HEK293 (cell line): ENCODE measurements around the gene FANCE.

Experiments
- BCL11A ChIP-seq: fragments of 450-650 bp; formaldehyde crosslinking; IDR thresholded peaks from 2 replicates; pipeline ENCODE4 v1.5.1; 2016; ENCODE audit warnings: low read depth, missing biosample characterization, missing genetic modification characterization
- MYNN ChIP-seq: fragments of 450-650 bp; formaldehyde crosslinking; IDR thresholded peaks from 2 replicates; pipeline ENCODE4 v1.5.1; 2016; ENCODE audit warnings: missing biosample characterization, missing genetic modification characterization, borderline replicate concordance
- MZF1 ChIP-seq: fragments of 450-650 bp; formaldehyde crosslinking; IDR thresholded peaks from 2 replicates; pipeline ENCODE4 v1.5.1; 2017; ENCODE audit warnings: missing biosample characterization, missing genetic modification characterization, borderline replicate concordance
- ZEB2 ChIP-seq: fragments of 450-650 bp; formaldehyde crosslinking; IDR thresholded peaks from 2 replicates; pipeline ENCODE4 v1.5.1; 2016; ENCODE audit warnings: missing biosample characterization, missing genetic modification characterization
- ZFP69B ChIP-seq: fragments of 450-650 bp; formaldehyde crosslinking; IDR thresholded peaks from 2 replicates; pipeline ENCODE4 v1.5.1; 2016; ENCODE audit warnings: missing biosample characterization, missing genetic modification characterization
- ZIC2 ChIP-seq: fragments of 450-650 bp; formaldehyde crosslinking; IDR thresholded peaks from 2 replicates; pipeline ENCODE4 v1.5.1; 2016; ENCODE audit warnings: missing biosample characterization, missing genetic modification characterization
- ZNF114 ChIP-seq: fragments of 450-650 bp; formaldehyde crosslinking; IDR thresholded peaks from 2 replicates; pipeline ENCODE4 v1.5.0; 2017; ENCODE audit warnings: missing biosample characterization, missing genetic modification characterization
- ZNF132 ChIP-seq: fragments of 450-650 bp; formaldehyde crosslinking; IDR thresholded peaks from 2 replicates; pipeline ENCODE4 v1.5.1; 2017; ENCODE audit warnings: missing biosample characterization, missing genetic modification characterization, borderline replicate concordance
- ZNF133 ChIP-seq: fragments of 450-650 bp; formaldehyde crosslinking; IDR thresholded peaks from 2 replicates; pipeline ENCODE4 v1.5.1; 2016; ENCODE audit warnings: missing biosample characterization, missing genetic modification characterization
- ZNF184 ChIP-seq: fragments of 450-650 bp; IDR thresholded peaks from 2 replicates; pipeline ENCODE4 v1.5.1; 2018; ENCODE audit warnings: missing biosample characterization, mild to moderate bottlenecking, missing genetic modification characterization
- ZNF221 ChIP-seq: fragments of 450-650 bp; formaldehyde crosslinking; IDR thresholded peaks from 2 replicates; pipeline ENCODE4 v1.5.1; 2017; ENCODE audit warnings: missing biosample characterization, missing genetic modification characterization, borderline replicate concordance
- ZNF248 ChIP-seq: fragments of 450-650 bp; formaldehyde crosslinking; IDR thresholded peaks from 2 replicates; pipeline ENCODE4 v1.5.1; 2017; ENCODE audit warnings: missing biosample characterization, missing genetic modification characterization
- ZNF311 ChIP-seq: fragments of 450-650 bp; formaldehyde crosslinking; IDR thresholded peaks from 2 replicates; pipeline ENCODE4 v1.5.1; 2017; ENCODE audit warnings: missing biosample characterization, missing genetic modification characterization, borderline replicate concordance
- ZNF324 ChIP-seq: fragments of 450-650 bp; formaldehyde crosslinking; IDR thresholded peaks from 2 replicates; pipeline ENCODE4 v1.5.1; 2016; ENCODE audit warnings: missing biosample characterization, missing genetic modification characterization
- ZNF366 ChIP-seq: fragments of 450-650 bp; formaldehyde crosslinking; conservative IDR thresholded peaks from 2 replicates; pipeline ENCODE4 v1.5.1; 2016; ENCODE audit warnings: missing biosample characterization, missing genetic modification characterization
- ZNF623 ChIP-seq: fragments of 450-650 bp; formaldehyde crosslinking; IDR thresholded peaks from 2 replicates; pipeline ENCODE4 v1.5.1; 2016; ENCODE audit warnings: missing biosample characterization, missing genetic modification characterization
- ZNF624 ChIP-seq: fragments of 450-650 bp; formaldehyde crosslinking; IDR thresholded peaks from 2 replicates; pipeline ENCODE4 v1.5.1; 2017; ENCODE audit warnings: missing biosample characterization, missing genetic modification characterization
- ZNF701 ChIP-seq: fragments of 450-650 bp; formaldehyde crosslinking; IDR thresholded peaks from 2 replicates; pipeline ENCODE4 v1.5.1; 2016; ENCODE audit warnings: missing biosample characterization, missing genetic modification characterization
- ZNF791 ChIP-seq: fragments of 450-650 bp; formaldehyde crosslinking; IDR thresholded peaks from 2 replicates; pipeline ENCODE4 v1.5.1; 2016; ENCODE audit warnings: missing biosample characterization, missing genetic modification characterization
- ZNF792 ChIP-seq: fragments of 450-650 bp; formaldehyde crosslinking; IDR thresholded peaks from 2 replicates; pipeline ENCODE4 v1.5.1; 2016; ENCODE audit warnings: missing biosample characterization, missing genetic modification characterization
- ZSCAN23 ChIP-seq: fragments of 450-650 bp; formaldehyde crosslinking; IDR thresholded peaks from 2 replicates; pipeline ENCODE4 v1.5.1; 2016; ENCODE audit warnings: missing biosample characterization, missing genetic modification characterization
- ZXDB ChIP-seq: fragments of 450-650 bp; formaldehyde crosslinking; IDR thresholded peaks from 2 replicates; pipeline ENCODE4 v1.5.1; 2016; ENCODE audit warnings: missing biosample characterization, missing genetic modification characterization
- TF ChIP-seq, protein P1 (sequence below): fragments of 450-650 bp; formaldehyde crosslinking; IDR thresholded peaks from 2 replicates; pipeline ENCODE4 v1.5.1; 2016; ENCODE audit warnings: missing biosample characterization, missing genetic modification characterization, low read depth
- TF ChIP-seq, protein P2 (sequence below): fragments of 450-650 bp; IDR thresholded peaks from 2 replicates; pipeline ENCODE4 v1.5.1; 2018; ENCODE audit warnings: missing biosample characterization, missing genetic modification characterization
- TF ChIP-seq, protein P3 (sequence below): fragments of 450-650 bp; formaldehyde crosslinking; IDR thresholded peaks from 2 replicates; pipeline ENCODE4 v1.5.1; 2016; ENCODE audit warnings: missing biosample characterization, missing genetic modification characterization
- TF ChIP-seq, protein P4 (sequence below): fragments of 450-650 bp; formaldehyde crosslinking; IDR thresholded peaks from 2 replicates; pipeline ENCODE4 v1.5.1; 2016; ENCODE audit warnings: missing biosample characterization, missing genetic modification characterization
- TF ChIP-seq, protein P5 (sequence below): fragments of 450-650 bp; formaldehyde crosslinking; IDR thresholded peaks from 2 replicates; pipeline ENCODE4 v1.5.1; 2017; ENCODE audit warnings: missing biosample characterization, mild to moderate bottlenecking, missing genetic modification characterization, moderate library complexity

FANCE gene

DNA sequence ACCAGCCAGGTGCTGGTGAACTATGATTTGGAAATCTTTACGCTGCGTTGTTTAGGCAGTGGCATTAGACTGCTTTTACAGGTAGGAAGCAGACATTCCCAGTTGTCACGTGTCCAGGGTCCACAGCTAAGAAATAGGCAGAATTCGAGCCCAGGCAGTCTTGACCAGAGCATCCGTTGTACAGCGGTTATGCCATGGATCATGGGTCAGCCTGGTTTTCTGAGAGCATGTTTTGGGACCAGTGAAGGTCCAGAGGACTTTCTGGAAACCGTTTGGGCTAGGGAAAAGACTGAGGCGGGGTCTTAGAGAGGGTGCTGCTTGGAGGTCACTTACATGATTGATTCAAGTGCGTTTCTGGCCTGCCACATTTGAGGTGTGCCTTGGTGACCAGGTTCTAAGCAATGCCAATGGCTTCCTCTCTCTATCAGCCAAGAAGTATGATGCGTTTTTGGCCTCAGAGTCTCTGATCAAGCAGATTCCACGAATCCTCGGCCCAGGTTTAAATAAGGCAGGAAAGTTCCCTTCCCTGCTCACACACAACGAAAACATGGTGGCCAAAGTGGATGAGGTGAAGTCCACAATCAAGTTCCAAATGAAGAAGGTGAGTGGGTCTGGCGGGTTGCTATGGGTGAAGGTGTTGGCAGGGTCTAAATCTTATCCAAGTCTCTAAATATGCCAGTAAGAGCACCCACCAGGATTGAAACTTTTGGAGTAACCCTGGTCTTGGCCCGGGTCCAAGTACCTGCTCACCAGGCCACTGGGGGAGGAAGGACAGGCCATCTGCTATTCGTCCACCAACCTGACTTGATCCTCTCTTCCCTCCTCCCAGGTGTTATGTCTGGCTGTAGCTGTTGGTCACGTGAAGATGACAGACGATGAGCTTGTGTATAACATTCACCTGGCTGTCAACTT is 17.9 kb downstream of the FANCE start (continued):
- TF ChIP-seq ZNF114 (tag by site-specific recombination): no peak
- TF ChIP-seq BCL11A (tag by site-specific recombination): no peak
- TF ChIP-seq ZNF132 (tag by site-specific recombination): no peak
- no peak for TF ChIP-seq ZNF624 (tag by site-specific recombination)
- TF ChIP-seq, protein P1, sequence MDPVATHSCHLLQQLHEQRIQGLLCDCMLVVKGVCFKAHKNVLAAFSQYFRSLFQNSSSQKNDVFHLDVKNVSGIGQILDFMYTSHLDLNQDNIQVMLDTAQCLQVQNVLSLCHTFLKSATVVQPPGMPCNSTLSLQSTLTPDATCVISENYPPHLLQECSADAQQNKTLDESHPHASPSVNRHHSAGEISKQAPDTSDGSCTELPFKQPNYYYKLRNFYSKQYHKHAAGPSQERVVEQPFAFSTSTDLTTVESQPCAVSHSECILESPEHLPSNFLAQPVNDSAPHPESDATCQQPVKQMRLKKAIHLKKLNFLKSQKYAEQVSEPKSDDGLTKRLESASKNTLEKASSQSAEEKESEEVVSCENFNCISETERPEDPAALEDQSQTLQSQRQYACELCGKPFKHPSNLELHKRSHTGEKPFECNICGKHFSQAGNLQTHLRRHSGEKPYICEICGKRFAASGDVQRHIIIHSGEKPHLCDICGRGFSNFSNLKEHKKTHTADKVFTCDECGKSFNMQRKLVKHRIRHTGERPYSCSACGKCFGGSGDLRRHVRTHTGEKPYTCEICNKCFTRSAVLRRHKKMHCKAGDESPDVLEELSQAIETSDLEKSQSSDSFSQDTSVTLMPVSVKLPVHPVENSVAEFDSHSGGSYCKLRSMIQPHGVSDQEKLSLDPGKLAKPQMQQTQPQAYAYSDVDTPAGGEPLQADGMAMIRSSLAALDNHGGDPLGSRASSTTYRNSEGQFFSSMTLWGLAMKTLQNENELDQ: no peak
- no peak for TF ChIP-seq ZNF324 (tag by site-specific recombination)
- no peak for TF ChIP-seq ZNF248
- no peak for TF ChIP-seq ZSCAN23 (tag by site-specific recombination)
- peak; percentile 27; the same call in 1 of the 2 replicates for TF ChIP-seq ZNF184 (tag by site-specific recombination)
- TF ChIP-seq, protein P2, sequence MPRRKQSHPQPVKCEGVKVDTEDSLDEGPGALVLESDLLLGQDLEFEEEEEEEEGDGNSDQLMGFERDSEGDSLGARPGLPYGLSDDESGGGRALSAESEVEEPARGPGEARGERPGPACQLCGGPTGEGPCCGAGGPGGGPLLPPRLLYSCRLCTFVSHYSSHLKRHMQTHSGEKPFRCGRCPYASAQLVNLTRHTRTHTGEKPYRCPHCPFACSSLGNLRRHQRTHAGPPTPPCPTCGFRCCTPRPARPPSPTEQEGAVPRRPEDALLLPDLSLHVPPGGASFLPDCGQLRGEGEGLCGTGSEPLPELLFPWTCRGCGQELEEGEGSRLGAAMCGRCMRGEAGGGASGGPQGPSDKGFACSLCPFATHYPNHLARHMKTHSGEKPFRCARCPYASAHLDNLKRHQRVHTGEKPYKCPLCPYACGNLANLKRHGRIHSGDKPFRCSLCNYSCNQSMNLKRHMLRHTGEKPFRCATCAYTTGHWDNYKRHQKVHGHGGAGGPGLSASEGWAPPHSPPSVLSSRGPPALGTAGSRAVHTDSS: peak; percentile 16; the same call in 1 of the 2 replicates
- no peak for TF ChIP-seq ZNF221 (tag by site-specific recombination)
- no peak for TF ChIP-seq ZFP69B (tag by site-specific recombination)
- TF ChIP-seq, protein P3, sequence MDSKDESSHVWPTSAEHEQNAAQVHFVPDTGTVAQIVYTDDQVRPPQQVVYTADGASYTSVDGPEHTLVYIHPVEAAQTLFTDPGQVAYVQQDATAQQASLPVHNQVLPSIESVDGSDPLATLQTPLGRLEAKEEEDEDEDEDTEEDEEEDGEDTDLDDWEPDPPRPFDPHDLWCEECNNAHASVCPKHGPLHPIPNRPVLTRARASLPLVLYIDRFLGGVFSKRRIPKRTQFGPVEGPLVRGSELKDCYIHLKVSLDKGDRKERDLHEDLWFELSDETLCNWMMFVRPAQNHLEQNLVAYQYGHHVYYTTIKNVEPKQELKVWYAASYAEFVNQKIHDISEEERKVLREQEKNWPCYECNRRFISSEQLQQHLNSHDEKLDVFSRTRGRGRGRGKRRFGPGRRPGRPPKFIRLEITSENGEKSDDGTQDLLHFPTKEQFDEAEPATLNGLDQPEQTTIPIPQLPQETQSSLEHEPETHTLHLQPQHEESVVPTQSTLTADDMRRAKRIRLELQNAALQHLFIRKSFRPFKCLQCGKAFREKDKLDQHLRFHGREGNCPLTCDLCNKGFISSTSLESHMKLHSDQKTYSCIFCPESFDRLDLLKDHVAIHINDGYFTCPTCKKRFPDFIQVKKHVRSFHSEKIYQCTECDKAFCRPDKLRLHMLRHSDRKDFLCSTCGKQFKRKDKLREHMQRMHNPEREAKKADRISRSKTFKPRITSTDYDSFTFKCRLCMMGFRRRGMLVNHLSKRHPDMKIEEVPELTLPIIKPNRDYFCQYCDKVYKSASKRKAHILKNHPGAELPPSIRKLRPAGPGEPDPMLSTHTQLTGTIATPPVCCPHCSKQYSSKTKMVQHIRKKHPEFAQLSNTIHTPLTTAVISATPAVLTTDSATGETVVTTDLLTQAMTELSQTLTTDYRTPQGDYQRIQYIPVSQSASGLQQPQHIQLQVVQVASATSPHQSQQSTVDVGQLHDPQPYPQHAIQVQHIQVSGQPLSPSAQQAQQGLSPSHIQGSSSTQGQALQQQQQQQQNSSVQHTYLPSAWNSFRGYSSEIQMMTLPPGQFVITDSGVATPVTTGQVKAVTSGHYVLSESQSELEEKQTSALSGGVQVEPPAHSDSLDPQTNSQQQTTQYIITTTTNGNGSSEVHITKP (tag by site-specific recombination): peak; percentile 66
- no peak for TF ChIP-seq MZF1
- TF ChIP-seq, protein P4, sequence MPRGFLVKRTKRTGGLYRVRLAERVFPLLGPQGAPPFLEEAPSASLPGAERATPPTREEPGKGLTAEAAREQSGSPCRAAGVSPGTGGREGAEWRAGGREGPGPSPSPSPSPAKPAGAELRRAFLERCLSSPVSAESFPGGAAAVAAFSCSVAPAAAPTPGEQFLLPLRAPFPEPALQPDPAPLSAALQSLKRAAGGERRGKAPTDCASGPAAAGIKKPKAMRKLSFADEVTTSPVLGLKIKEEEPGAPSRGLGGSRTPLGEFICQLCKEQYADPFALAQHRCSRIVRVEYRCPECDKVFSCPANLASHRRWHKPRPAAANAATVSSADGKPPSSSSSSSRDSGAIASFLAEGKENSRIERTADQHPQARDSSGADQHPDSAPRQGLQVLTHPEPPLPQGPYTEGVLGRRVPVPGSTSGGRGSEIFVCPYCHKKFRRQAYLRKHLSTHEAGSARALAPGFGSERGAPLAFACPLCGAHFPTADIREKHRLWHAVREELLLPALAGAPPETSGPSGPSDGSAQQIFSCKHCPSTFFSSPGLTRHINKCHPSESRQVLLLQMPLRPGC (tag by site-specific recombination): no peak
- TF ChIP-seq ZNF701 (tag by site-specific recombination): no peak
- TF ChIP-seq, protein P5, sequence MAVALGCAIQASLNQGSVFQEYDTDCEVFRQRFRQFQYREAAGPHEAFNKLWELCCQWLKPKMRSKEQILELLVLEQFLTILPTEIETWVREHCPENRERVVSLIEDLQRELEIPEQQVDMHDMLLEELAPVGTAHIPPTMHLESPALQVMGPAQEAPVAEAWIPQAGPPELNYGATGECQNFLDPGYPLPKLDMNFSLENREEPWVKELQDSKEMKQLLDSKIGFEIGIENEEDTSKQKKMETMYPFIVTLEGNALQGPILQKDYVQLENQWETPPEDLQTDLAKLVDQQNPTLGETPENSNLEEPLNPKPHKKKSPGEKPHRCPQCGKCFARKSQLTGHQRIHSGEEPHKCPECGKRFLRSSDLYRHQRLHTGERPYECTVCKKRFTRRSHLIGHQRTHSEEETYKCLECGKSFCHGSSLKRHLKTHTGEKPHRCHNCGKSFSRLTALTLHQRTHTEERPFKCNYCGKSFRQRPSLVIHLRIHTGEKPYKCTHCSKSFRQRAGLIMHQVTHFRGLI: no peak
- no peak for TF ChIP-seq ZNF623 (tag by site-specific recombination)
- no peak for TF ChIP-seq ZNF311
- no peak for TF ChIP-seq ZIC2 (tag by site-specific recombination)
- TF ChIP-seq ZNF791 (tag by site-specific recombination): no peak
- TF ChIP-seq ZNF133 (tag by site-specific recombination): no peak
- TF ChIP-seq ZEB2 (tag by site-specific recombination): peak; percentile 37; the same call in 1 of the 2 replicates
- TF ChIP-seq MYNN (tag by site-specific recombination): no peak
- TF ChIP-seq ZNF366 (tag by site-specific recombination): peak; percentile 43
- 0 out of 2 replicates have a peak, but pooled peaks have one; percentile 8 for TF ChIP-seq ZXDB
- no peak for TF ChIP-seq ZNF792
